Vagina (tissue), 2 donors: Measurements from ENCODE around the gene AQP7.

ENCODE experiments used
- CTCF ChIP-seq, 3 experiments: fragments of 450-650 bp in 2 of 3; fragments of 200-600 bp in 1 of 3; sonication (generic) in 1 of 3; IDR thresholded peaks; one replicate each; pipeline ENCODE4 v1.5.1; 2017 to 2019; ENCODE audit warnings: antibody characterized with exemption in 3 of 3, mild to moderate bottlenecking in 2 of 3, moderate library complexity in 2 of 3
- POLR2A ChIP-seq, 2 donors: fragments of 450-650 bp; IDR thresholded peaks; one replicate each; pipeline ENCODE4 v1.6.1; 2017; ENCODE audit warnings: antibody characterized with exemption in 2 of 2, mild to moderate bottlenecking in 2 of 2, moderate library complexity in 2 of 2
- POLR2AphosphoS5 ChIP-seq, 2 donors: sonication (generic); formaldehyde crosslinking; IDR thresholded peaks; one replicate each; pipeline ENCODE4 v1.9.0; 2017; ENCODE audit warnings: antibody characterized with exemption in 2 of 2, mild to moderate bottlenecking in 2 of 2, low read depth in 1 of 2; ENCODE audit not compliant: insufficient read depth in 1 of 2

GRCh38 chr9:33414889-33415500, 12.6 kb upstream of the AQP7 start:
- TF ChIP-seq CTCF (IDR thresholded peaks at IDR 0.05): no peak
- no peak for TF ChIP-seq POLR2A (IDR thresholded peaks at IDR 0.05)
- TF ChIP-seq POLR2AphosphoS5 (IDR thresholded peaks at IDR 0.05; ENCODE audit: insufficient read depth in 1 of 2, low read depth in 1 of 2): no peak
